Endothelial cell of umbilical vein (primary cell): Measurements from ENCODE around the gene GRM8.
"Not testable (repeated sequence)": the region's sequence is repeated elsewhere in the genome, so short reads cannot be mapped to it uniquely, and the experiment has no call there.

ENCODE experiments used
- CTCF ChIP-seq, 2 donors: IDR thresholded peaks; 1 replicate in 1 of 2; 2 replicates in 1 of 2; pipeline ENCODE4 v1.5.1; 2011; ENCODE audit warnings: low read length in 2 of 2, mild to moderate bottlenecking in 2 of 2, moderate library complexity in 2 of 2, control low read depth in 1 of 2, inconsistent platforms in 1 of 2, low read depth in 1 of 2; ENCODE audit not compliant: insufficient read depth in 1 of 2; ENCODE audit errors: extremely low read depth in 1 of 2
- EZH2 ChIP-seq: IDR thresholded peaks from 2 replicates; pipeline ENCODE4 v1.6.1; 2012; ENCODE audit warnings: borderline replicate concordance, low read depth, mild to moderate bottlenecking, moderate library complexity, low read length, inconsistent platforms; ENCODE audit not compliant: severe bottlenecking
- FOS ChIP-seq: IDR thresholded peaks from 2 replicates; pipeline ENCODE4 v1.6.1; 2011; ENCODE audit warnings: mild to moderate bottlenecking, low read length, moderate library complexity, borderline replicate concordance; ENCODE audit not compliant: insufficient read depth
- POLR2A ChIP-seq: IDR thresholded peaks from 2 replicates; pipeline ENCODE4 v1.6.1; 2012; ENCODE audit warnings: low read depth, mild to moderate bottlenecking, control low read depth, low read length
- POLR2AphosphoS5 ChIP-seq: IDR thresholded peaks from 2 replicates; pipeline ENCODE4 v1.6.1; 2012; ENCODE audit warnings: low read depth, mild to moderate bottlenecking, control low read depth, low read length, moderate library complexity; ENCODE audit not compliant: insufficient read depth

- not testable (repeated sequence) for TF ChIP-seq CTCF (IDR thresholded peaks at IDR 0.05; ENCODE audit: extremely low read depth in 1 of 2, insufficient read depth in 1 of 2, low read depth in 1 of 2, low read length in 2 of 2); POLR2AphosphoS5; FOS; POLR2A; EZH2
These were observed 421.5 kb downstream of the GRM8 start for GRCh38 chr7:126831241-126831640.
